H1 (cell line): ENCODE results near the gene NFIA.

ENCODE experiments used
- CHD2 ChIP-seq: IDR thresholded peaks from 2 replicates; pipeline ENCODE4 v1.6.1; 2012; ENCODE audit warnings: low read length, improper control_type of control experiment
- CTCF ChIP-seq, 3 experiments: IDR thresholded peaks; 1 replicate in 2 of 3; 2 replicates in 1 of 3; pipeline versions ENCODE4 v1.5.1 to v1.6.1; 2011; ENCODE audit warnings: low read length in 3 of 3, mild to moderate bottlenecking in 3 of 3, inconsistent platforms in 2 of 3, low read depth in 1 of 3, moderate library complexity in 1 of 3; ENCODE audit not compliant: insufficient read depth in 1 of 3; ENCODE audit errors: control extremely low read depth in 1 of 3
- MAFK ChIP-seq: IDR thresholded peaks from 2 replicates; pipeline ENCODE4 v1.6.1; 2012; ENCODE audit warnings: low read depth, mild to moderate bottlenecking, improper control_type of control experiment, low read length

GRCh38 chr1:61361931-61362330, 279.6 kb downstream of the NFIA start:
- TF ChIP-seq CTCF (IDR thresholded peaks at IDR 0.05; ENCODE audit: control extremely low read depth in 1 of 3, insufficient read depth in 1 of 3, low read depth in 1 of 3, low read length in 3 of 3), result no peak
- TF ChIP-seq MAFK, result no peak
- no peak for TF ChIP-seq CHD2
